IMR-90 (cell line): ENCODE results near the gene FBXL13.
"Not testable (repeated sequence)": the region's sequence is repeated elsewhere in the genome, so short reads cannot be mapped to it uniquely, and the experiment has no call there.

Experiments used
- BHLHE40 ChIP-seq: fragments of 150-350 bp; IDR thresholded peaks from 2 replicates; pipeline ENCODE4 v1.6.1; 2016; ENCODE audit warnings: mild to moderate bottlenecking, low read depth, low read length
- CEBPB ChIP-seq: IDR thresholded peaks from 2 replicates; pipeline ENCODE4 v1.6.1; 2012; ENCODE audit warnings: low read depth, low read length, improper control_type of control experiment
- CHD1 ChIP-seq: IDR thresholded peaks from 2 replicates; pipeline ENCODE4 v1.6.1; 2012; ENCODE audit warnings: low read depth, low read length, improper control_type of control experiment
- FOS ChIP-seq: fragments of 150-350 bp; IDR thresholded peaks from 2 replicates; pipeline ENCODE4 v1.6.1; 2016; ENCODE audit warnings: low read depth, low read length
- MAZ ChIP-seq: IDR thresholded peaks from 2 replicates; pipeline ENCODE4 v1.6.1; 2012; ENCODE audit warnings: low read depth, mild to moderate bottlenecking, low read length, improper control_type of control experiment, moderate library complexity, borderline replicate concordance
- NFE2L2 ChIP-seq: fragments of 150-350 bp; IDR thresholded peaks from 2 replicates; pipeline ENCODE4 v1.6.1; 2016; ENCODE audit warnings: low read depth, mild to moderate bottlenecking, low read length
- POLR2A ChIP-seq: IDR thresholded peaks from 2 replicates; pipeline ENCODE4 v1.6.1; 2012; ENCODE audit warnings: mild to moderate bottlenecking, low read depth, low read length
- RAD21 ChIP-seq: IDR thresholded peaks from 2 replicates; pipeline ENCODE4 v1.6.1; 2012; ENCODE audit warnings: low read length, improper control_type of control experiment
- RCOR1 ChIP-seq: IDR thresholded peaks from 2 replicates; pipeline ENCODE4 v1.6.1; 2012; ENCODE audit warnings: mild to moderate bottlenecking, low read length, improper control_type of control experiment; ENCODE audit not compliant: insufficient replicate concordance
- RFX5 ChIP-seq: IDR thresholded peaks from 2 replicates; pipeline ENCODE4 v1.8.0; 2012; ENCODE audit warnings: low read depth, mild to moderate bottlenecking, low read length, moderate library complexity
- SMC3 ChIP-seq: fragments of 150-350 bp; IDR thresholded peaks from 2 replicates; pipeline ENCODE4 v1.6.1; 2016; ENCODE audit warnings: low read depth, mild to moderate bottlenecking, antibody characterized with exemption, low read length, moderate library complexity
- TF ChIP-seq, protein P1 (sequence below): conservative IDR thresholded peaks from 2 replicates; pipeline ENCODE4 v1.5.1; 2012; ENCODE audit warnings: mild to moderate bottlenecking, low read depth, low read length, improper control_type of control experiment
- TF ChIP-seq, protein P2 (sequence below): fragments of 150-350 bp; IDR thresholded peaks from 2 replicates; pipeline ENCODE4 v1.6.1; 2017; ENCODE audit warnings: mild to moderate bottlenecking, antibody characterized with exemption, low read length, low read depth

DNA sequence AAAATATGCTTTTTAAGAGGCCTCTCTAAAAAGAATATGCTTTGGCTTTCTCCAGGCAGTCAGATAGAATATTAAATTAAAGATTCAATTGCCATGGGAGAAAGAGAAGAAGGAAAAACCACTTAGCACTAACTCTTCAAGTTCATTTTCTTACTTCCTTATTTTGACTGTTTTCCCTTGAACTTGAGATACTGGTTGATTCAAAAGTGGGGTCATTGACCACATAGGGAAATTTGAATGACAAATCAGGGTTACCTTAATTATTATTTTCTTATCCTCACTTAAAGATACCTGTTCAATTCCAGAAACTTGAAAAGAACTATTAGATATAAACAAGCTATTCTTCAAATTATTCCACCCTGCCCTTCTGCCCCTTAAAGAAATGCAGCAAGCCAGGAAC lies 298.4 kb downstream of the FBXL13 start:
- TF ChIP-seq, protein P1, sequence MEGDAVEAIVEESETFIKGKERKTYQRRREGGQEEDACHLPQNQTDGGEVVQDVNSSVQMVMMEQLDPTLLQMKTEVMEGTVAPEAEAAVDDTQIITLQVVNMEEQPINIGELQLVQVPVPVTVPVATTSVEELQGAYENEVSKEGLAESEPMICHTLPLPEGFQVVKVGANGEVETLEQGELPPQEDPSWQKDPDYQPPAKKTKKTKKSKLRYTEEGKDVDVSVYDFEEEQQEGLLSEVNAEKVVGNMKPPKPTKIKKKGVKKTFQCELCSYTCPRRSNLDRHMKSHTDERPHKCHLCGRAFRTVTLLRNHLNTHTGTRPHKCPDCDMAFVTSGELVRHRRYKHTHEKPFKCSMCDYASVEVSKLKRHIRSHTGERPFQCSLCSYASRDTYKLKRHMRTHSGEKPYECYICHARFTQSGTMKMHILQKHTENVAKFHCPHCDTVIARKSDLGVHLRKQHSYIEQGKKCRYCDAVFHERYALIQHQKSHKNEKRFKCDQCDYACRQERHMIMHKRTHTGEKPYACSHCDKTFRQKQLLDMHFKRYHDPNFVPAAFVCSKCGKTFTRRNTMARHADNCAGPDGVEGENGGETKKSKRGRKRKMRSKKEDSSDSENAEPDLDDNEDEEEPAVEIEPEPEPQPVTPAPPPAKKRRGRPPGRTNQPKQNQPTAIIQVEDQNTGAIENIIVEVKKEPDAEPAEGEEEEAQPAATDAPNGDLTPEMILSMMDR, result not testable (repeated sequence)
- TF ChIP-seq RCOR1, CEBPB, POLR2A, MAZ, RFX5, CHD1, NFE2L2, FOS, RAD21, SMC3, BHLHE40: not testable (repeated sequence)
- TF ChIP-seq, protein P2, sequence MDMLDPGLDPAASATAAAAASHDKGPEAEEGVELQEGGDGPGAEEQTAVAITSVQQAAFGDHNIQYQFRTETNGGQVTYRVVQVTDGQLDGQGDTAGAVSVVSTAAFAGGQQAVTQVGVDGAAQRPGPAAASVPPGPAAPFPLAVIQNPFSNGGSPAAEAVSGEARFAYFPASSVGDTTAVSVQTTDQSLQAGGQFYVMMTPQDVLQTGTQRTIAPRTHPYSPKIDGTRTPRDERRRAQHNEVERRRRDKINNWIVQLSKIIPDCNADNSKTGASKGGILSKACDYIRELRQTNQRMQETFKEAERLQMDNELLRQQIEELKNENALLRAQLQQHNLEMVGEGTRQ, result not testable (repeated sequence)
